GM12801 (cell line): ENCODE data around the gene NAALADL2.

Source experiments
- TF ChIP-seq, protein P1 (sequence below): IDR thresholded peaks from one replicate; pipeline ENCODE4 v1.5.1; 2011; ENCODE audit warnings: control low read depth; ENCODE audit not compliant: insufficient read length; ENCODE audit errors: extremely low read depth

NAALADL2 gene

DNA sequence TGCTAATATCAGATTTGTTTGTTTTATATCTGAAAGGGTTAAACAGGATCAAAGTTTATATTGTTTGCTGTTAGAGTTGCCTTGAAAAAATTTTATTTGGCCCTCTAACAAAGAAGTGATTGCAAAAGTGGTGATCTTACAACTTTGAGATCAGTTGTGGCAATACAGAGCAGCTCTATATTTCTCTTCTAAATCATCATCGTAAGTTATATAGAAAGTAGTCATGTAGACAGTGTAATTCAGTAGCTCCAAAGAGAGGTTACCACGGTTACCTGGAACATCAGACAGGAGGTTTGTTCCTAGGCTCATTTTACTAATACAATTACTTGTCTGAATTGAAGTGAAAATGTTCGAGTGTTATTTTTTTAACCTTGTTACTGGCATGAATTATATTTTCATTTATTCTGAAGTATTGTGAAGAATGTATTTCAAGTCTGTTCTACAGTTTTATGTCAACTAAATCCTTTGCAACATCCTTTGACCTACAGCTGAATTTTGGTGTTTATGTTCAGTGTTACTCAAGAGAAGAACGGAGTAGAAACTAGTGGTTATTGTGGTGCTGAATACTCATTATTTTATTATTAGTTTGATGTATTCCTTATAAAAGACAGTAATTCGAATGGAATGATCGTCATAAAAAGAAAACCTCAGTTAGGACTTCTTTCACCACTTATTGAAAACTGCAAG is 214.2 kb downstream of the NAALADL2 start:
- TF ChIP-seq, protein P1, sequence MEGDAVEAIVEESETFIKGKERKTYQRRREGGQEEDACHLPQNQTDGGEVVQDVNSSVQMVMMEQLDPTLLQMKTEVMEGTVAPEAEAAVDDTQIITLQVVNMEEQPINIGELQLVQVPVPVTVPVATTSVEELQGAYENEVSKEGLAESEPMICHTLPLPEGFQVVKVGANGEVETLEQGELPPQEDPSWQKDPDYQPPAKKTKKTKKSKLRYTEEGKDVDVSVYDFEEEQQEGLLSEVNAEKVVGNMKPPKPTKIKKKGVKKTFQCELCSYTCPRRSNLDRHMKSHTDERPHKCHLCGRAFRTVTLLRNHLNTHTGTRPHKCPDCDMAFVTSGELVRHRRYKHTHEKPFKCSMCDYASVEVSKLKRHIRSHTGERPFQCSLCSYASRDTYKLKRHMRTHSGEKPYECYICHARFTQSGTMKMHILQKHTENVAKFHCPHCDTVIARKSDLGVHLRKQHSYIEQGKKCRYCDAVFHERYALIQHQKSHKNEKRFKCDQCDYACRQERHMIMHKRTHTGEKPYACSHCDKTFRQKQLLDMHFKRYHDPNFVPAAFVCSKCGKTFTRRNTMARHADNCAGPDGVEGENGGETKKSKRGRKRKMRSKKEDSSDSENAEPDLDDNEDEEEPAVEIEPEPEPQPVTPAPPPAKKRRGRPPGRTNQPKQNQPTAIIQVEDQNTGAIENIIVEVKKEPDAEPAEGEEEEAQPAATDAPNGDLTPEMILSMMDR, result no peak

DNA sequence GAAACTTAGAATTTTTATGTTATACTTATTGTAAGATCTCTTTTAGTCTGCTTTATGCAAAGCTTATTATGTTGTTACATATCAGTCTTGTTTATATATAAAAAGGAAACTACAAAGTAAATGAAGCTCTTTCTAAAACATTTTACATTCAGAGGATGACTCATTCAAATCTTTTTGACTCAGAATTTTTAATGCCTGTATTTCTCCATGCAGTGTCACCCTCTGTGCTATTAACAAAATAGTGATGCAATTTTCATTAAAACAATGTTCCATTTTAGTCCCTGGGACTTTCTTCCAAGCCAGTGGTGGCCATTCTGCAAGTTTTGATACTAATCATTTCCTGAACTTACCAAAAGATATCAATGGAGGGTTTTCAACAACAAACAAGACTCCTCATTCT is 216.1 kb downstream of the NAALADL2 start:
- TF ChIP-seq, protein P1, result no peak

DNA sequence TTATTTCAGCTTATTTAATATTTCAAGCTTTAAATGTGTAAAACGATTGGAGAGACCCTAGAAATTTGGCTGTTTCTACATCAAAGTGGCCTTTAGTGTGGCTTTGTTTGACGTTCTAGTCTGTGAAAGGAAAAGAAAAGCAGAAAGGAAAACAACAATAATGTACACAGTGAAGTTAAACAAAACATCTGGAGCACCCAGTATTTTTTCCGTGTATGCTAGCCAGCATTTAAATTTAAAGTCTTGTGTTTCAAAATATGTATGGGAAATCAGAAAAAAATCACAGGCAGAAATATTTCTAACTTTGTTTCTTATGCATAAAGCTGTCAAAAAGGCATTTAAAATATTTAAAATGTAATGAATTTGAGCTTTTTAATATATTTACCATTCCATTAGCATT is 218.1 kb downstream of the NAALADL2 start:
- TF ChIP-seq, protein P1, result no peak

DNA sequence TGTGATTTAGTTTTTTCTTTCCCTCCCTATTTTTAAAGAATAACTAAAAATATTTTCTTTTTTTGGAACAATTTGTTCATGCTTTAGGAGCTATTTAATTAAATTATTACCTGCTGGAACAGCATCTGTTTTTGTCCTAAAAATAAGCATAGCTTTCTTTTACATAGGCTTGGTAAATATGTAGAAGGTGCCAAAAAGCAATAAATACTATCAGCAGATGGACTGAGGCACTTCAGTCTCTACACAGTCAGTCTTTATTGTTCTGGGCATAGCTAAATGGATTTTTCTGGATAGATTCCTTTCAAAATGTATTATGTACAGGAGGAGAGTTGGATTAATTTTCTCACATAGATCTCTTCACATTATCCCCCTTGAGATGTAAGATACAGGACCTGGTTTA is 223.5 kb downstream of the NAALADL2 start:
- TF ChIP-seq, protein P1, result no peak

DNA sequence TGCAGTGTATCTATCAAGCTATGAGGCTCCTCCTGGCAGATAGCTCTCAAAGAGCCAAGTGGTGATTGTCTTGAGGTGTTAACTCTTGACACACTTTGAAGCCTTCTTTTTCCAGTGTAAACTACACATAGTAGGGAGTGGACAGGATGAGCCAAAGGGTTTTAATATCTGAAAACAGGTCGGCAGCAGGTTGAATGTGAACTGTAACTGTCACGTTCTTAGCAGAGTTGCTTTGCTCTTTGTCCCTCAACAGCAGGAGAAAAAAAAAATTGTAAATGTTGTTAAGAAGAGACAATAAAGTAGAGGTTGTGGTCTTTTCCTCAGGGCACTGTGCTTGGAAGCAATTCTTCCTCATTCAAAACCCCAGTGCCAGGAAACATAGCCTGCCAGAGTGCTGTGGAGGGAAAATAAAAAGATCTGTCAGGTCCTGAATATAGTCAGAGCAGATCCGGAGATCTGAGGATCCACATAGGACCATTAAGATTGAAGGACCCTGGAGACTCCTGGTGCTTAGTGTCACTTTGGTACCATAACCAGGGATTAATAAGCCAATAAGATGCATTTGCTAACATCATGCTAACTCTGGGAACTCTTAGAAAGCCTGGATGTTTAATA is 229.7 kb downstream of the NAALADL2 start:
- TF ChIP-seq, protein P1, result no peak

DNA sequence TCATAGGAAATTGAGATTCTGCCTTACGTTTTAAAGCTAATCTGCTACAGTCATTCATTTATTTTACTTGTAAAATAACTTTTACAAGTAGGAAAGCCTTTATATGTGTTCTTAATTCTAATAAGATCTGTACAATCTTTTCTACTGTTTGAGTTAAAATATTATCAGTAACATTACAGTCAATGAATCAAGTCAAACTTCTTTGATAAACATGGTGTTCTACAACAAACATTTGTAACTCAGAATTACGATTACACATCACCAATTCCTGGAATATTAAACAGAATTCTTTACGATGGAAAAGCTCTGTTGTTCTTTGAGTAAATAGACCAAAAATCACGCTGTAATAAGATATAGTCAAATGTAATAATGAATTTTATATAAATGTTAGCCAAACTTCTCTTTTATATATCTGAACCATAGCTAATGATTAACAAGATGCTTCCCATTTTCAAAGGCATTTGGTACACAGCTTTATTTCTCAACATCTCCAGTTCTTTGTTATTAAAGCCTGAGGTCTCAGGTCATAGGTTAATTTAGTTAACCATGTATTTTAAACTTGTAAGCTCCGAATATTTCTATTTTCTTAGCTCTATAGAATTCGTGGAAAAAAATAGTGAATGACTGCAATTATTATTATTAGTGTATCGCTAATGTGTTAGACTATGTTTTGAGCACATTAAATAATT is 232.4 kb downstream of the NAALADL2 start:
- TF ChIP-seq, protein P1, result no peak

DNA sequence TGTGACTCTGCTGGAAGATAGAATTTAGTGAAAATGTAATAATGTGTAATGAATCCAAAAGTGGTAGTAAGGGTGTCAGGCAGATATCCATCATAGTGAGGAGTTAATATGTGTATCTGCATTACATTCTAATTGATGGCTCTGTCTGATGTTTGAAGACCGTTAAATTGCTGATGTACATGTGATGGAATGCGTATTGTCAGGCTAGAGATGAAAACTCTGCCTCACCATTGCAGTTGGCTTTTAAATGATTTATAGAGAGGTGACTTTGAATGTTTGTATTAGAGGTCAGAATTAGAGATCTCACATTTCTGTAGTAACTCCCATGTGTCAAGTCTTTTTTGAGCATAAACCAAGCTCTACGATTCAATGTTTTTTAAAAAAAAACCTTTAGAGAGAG is 234.6 kb downstream of the NAALADL2 start:
- TF ChIP-seq, protein P1, result no peak
